HL-60 (cell line): ENCODE data around the gene THAP5.

ENCODE experiments used
- DNase-seq, 2 experiments: peaks; one replicate each; pipeline ENCODE4 v3.0.0-alpha.2; 2010 to 2020; ENCODE audit warnings: low read depth in 1 of 2, low spot score in 1 of 2
- H3K27ac ChIP-seq: fragments of 250-450 bp; sonication (Bioruptor Pico); replicated peaks from 2 replicates; pipeline ENCODE4 v1.5.1; 2020; ENCODE audit warnings: mild to moderate bottlenecking, moderate library complexity
- H3K27me3 ChIP-seq: fragments of 250-450 bp; sonication (Bioruptor Pico); 2 replicates; pipeline ENCODE4 v1.5.1; 2021; ENCODE audit warnings: mild to moderate bottlenecking, moderate library complexity; ENCODE audit not compliant: insufficient read depth, poor library complexity, severe bottlenecking
- H3K4me3 ChIP-seq: replicated peaks from 2 replicates; pipeline ENCODE4 v1.5.1; 2011; ENCODE audit warnings: mild to moderate bottlenecking, control low read depth, low read length; ENCODE audit not compliant: insufficient read depth
- GABPA ChIP-seq: IDR thresholded peaks from 2 replicates; pipeline ENCODE4 v1.6.1; 2012; ENCODE audit warnings: low read depth
- POLR2AphosphoS5 ChIP-seq: IDR thresholded peaks from 2 replicates; pipeline ENCODE4 v1.6.1; 2012; ENCODE audit warnings: low read depth
- SPI1 ChIP-seq: IDR thresholded peaks from 2 replicates; pipeline ENCODE4 v1.6.1; 2012; ENCODE audit warnings: low read depth, mild to moderate bottlenecking, borderline replicate concordance
- TF ChIP-seq, protein P1 (sequence below): IDR thresholded peaks from 2 replicates; pipeline ENCODE4 v1.6.1; 2012; ENCODE audit warnings: low read depth; ENCODE audit not compliant: insufficient replicate concordance
- TF ChIP-seq, protein P2 (sequence below): IDR thresholded peaks from one replicate; pipeline ENCODE4 v1.5.1; 2011; ENCODE audit warnings: low read length, control low read depth, inconsistent platforms; ENCODE audit not compliant: insufficient read depth

Gene THAP5

DNA sequence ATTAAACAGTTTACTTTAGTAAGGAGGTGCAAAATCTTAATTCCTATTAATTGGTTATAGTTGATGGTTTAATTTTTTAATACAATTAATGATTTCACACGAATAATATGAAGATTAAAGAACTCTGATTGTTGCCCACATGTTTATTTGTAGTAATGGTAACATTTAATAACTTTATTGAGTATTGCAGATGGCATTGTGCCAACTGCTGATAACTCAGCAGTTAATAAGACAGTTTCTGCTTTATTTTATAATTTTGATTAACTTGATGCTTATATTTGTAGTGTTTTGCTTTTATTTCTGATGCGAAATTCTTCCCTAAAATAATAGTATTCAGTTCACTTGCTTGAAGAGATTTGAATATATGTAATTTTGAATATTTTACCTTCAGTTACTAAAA, 3.0 kb upstream of the THAP5 start:
- TF ChIP-seq, protein P1, sequence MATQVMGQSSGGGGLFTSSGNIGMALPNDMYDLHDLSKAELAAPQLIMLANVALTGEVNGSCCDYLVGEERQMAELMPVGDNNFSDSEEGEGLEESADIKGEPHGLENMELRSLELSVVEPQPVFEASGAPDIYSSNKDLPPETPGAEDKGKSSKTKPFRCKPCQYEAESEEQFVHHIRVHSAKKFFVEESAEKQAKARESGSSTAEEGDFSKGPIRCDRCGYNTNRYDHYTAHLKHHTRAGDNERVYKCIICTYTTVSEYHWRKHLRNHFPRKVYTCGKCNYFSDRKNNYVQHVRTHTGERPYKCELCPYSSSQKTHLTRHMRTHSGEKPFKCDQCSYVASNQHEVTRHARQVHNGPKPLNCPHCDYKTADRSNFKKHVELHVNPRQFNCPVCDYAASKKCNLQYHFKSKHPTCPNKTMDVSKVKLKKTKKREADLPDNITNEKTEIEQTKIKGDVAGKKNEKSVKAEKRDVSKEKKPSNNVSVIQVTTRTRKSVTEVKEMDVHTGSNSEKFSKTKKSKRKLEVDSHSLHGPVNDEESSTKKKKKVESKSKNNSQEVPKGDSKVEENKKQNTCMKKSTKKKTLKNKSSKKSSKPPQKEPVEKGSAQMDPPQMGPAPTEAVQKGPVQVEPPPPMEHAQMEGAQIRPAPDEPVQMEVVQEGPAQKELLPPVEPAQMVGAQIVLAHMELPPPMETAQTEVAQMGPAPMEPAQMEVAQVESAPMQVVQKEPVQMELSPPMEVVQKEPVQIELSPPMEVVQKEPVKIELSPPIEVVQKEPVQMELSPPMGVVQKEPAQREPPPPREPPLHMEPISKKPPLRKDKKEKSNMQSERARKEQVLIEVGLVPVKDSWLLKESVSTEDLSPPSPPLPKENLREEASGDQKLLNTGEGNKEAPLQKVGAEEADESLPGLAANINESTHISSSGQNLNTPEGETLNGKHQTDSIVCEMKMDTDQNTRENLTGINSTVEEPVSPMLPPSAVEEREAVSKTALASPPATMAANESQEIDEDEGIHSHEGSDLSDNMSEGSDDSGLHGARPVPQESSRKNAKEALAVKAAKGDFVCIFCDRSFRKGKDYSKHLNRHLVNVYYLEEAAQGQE: no peak
- TF ChIP-seq, protein P2, sequence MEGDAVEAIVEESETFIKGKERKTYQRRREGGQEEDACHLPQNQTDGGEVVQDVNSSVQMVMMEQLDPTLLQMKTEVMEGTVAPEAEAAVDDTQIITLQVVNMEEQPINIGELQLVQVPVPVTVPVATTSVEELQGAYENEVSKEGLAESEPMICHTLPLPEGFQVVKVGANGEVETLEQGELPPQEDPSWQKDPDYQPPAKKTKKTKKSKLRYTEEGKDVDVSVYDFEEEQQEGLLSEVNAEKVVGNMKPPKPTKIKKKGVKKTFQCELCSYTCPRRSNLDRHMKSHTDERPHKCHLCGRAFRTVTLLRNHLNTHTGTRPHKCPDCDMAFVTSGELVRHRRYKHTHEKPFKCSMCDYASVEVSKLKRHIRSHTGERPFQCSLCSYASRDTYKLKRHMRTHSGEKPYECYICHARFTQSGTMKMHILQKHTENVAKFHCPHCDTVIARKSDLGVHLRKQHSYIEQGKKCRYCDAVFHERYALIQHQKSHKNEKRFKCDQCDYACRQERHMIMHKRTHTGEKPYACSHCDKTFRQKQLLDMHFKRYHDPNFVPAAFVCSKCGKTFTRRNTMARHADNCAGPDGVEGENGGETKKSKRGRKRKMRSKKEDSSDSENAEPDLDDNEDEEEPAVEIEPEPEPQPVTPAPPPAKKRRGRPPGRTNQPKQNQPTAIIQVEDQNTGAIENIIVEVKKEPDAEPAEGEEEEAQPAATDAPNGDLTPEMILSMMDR: no peak
- TF ChIP-seq SPI1 (no peak), GABPA (no peak), POLR2AphosphoS5 (no peak)
- Histone ChIP-seq H3K27me3 (no peaks in the 10 kb centered on the region), H3K4me3 (no peak overlapping the region), H3K27ac (no peak overlapping the region)
- no peak for DNase-seq

DNA sequence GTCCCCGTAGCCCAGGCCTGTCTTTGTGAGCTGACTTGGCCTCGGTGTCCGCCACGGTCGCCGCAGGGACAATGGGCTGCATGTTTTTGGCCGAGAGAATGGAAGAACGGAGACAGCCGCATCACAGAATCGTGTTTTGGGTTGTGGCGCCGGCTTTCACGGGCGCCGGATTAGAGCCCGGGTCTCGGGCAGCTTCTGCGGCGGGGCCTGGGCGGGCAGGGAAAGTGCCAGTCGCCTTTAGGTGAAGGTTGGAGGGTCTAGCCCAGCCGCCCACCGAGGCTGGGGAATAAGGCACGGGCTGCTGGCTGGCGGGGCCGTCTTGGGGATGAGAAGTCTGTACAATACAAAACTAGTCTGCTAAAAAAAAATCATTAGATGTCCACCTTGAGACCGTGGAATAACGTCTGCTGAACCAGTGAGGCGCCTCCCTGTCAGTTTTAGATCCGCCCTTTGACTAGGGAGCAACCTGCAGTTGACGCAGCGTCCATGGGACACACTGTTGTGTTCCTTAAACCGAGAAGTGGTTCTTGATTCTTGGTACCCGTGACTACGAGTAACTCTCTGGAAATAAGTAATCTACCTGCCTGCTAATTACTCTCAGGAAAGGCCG, 745 bp upstream of the THAP5 start:
- H3K27ac ChIP-seq: peak overlapping the region; percentile 94
- TF ChIP-seq, protein P2: no peak
- TF ChIP-seq SPI1: peak; percentile 48; the same call in 1 of the 2 replicates
- H3K4me3 ChIP-seq: peak overlapping the region; percentile 98
- H3K27me3 ChIP-seq: no peaks in the 10 kb centered on the region
- peak in 1 of 2 experiments; percentile 72 for DNase-seq

DNA sequence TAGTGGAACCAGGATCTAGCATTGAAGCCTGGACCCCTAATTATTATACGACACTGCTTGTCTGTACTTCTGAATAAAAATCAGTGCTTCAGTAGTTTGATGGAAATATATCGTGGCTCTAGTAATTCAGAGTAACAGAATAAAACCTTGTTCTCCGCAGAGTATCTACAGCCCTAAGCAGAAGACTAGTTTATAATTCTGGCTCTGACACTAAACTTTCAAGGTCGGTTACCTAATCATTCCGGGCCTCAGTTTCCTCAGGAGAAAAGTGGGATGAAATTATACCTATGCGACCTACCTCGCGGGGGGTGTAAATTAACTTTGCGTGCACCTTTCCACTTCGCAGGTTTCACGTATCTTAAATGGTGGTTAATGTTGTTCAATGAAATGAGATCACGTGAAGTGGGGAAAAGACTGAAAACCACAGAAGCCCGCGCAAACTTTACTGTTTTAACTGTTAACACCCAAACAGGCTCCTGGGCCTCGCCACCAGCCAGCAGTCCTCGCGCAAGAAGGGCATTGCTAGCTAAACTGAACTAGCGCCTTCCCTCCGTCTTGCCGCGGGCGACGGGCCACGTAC, 615 bp downstream of the THAP5 start:
- H3K27me3 ChIP-seq: no peaks in the 10 kb centered on the region
- TF ChIP-seq GABPA (no peak), SPI1 (no peak), POLR2AphosphoS5 (no peak)
- TF ChIP-seq, protein P2: no peak
- TF ChIP-seq, protein P1: no peak
- peak overlapping the region; percentile 94 for H3K27ac ChIP-seq
- no peak for DNase-seq
- H3K4me3 ChIP-seq: peak overlapping the region; percentile 98

DNA sequence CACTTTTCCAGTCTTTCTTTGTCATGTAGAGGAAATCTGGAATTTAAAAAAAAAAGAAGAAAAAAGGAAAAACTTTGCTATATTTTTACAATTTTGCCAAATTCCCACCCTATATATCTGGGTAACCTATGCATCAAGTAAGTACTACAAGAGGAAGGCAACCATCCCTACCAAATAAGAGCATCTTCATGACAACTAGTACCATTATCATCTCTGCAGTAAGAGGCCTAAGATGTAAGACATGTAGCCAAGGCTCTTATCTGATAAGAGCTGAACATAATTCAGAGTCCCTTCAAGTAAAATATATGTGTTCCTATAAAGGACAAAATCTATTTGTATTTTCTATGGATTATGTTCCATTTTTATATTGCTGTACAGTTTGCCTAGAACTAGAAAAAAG, 3.5 kb downstream of the THAP5 start:
- TF ChIP-seq, protein P2: no peak
- TF ChIP-seq GABPA: no peak
- no peak for TF ChIP-seq SPI1
- TF ChIP-seq, protein P1: no peak
- no peak for TF ChIP-seq POLR2AphosphoS5
- H3K27ac ChIP-seq: no peak overlapping the region
- no peak for DNase-seq
- no peak overlapping the region for H3K4me3 ChIP-seq
- H3K27me3 ChIP-seq: no peaks in the 10 kb centered on the region
